Adrenal gland (tissue), 5 donors: ENCODE data around the gene ZNF862.

ENCODE experiments used
- POLR2A ChIP-seq, 2 donors: fragments of 450-650 bp; IDR thresholded peaks; one replicate each; pipeline ENCODE4 v1.6.1; 2017; ENCODE audit warnings: antibody characterized with exemption in 2 of 2, mild to moderate bottlenecking in 2 of 2, moderate library complexity in 1 of 2
- TF ChIP-seq, protein P1 (sequence below), 6 experiments: fragments of 450-650 bp in 4 of 6; fragments of 200-600 bp in 2 of 6; sonication (generic) in 1 of 6; IDR thresholded peaks; 1 replicate in 5 of 6; 2 replicates in 1 of 6; pipeline versions ENCODE4 v1.5.1 to v1.8.0; 2016 to 2021; ENCODE audit warnings: antibody characterized with exemption in 6 of 6, mild to moderate bottlenecking in 2 of 6, moderate library complexity in 1 of 6
- donor health status: DM: no; HTN: no; CAD: no.

DNA sequence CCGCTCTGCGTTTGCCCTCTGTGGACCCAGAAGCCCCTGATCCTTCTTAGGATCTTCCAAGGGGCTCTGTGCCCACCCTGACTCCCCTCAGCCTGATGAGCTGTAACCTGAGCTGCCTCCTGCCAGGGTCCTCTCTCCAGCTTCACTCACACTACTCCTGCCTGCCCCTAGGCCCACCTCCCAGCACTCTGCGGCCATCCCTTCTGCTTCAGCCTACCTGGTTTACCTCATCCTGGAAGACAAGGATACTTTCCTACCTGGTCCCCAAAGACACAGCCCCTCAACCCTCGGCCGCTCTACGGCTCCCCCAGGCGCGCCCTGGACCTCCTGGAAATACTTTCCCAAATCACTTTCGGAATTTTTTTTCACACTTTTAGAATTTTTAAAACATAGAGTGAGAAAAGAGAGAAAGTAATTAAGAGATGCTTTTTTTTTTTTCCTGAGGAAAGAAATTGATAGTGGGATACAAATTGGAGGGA, 6.4 kb upstream of the ZNF862 start:
- TF ChIP-seq POLR2A (IDR thresholded peaks at IDR 0.05) = no peak
- TF ChIP-seq, protein P1, sequence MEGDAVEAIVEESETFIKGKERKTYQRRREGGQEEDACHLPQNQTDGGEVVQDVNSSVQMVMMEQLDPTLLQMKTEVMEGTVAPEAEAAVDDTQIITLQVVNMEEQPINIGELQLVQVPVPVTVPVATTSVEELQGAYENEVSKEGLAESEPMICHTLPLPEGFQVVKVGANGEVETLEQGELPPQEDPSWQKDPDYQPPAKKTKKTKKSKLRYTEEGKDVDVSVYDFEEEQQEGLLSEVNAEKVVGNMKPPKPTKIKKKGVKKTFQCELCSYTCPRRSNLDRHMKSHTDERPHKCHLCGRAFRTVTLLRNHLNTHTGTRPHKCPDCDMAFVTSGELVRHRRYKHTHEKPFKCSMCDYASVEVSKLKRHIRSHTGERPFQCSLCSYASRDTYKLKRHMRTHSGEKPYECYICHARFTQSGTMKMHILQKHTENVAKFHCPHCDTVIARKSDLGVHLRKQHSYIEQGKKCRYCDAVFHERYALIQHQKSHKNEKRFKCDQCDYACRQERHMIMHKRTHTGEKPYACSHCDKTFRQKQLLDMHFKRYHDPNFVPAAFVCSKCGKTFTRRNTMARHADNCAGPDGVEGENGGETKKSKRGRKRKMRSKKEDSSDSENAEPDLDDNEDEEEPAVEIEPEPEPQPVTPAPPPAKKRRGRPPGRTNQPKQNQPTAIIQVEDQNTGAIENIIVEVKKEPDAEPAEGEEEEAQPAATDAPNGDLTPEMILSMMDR (IDR thresholded peaks at IDR 0.05) = no peak
